Astrocyte of the spinal cord (primary cell): Measurements from ENCODE around the gene SOWAHC.

Source experiments
- DNase-seq: peaks from one replicate; pipeline ENCODE4 v3.0.0; 2011; ENCODE audit warnings: low read depth, low spot score
- H3K4me3 ChIP-seq: 2 replicates; pipeline ENCODE4 v1.5.1; 2011; ENCODE audit warnings: low read depth, mild to moderate bottlenecking, low read length, moderate library complexity
- in situ Hi-C: cut with HindIII; loops from 2 replicates; pipeline ENCODE4 v1.10.0; 2017; ENCODE audit warnings: low sequenced_read_pairs
- TF ChIP-seq, protein P1 (sequence below): IDR thresholded peaks from 2 replicates; pipeline ENCODE4 v1.5.1; 2012; ENCODE audit warnings: low read depth, mild to moderate bottlenecking, low read length, inconsistent platforms

SOWAHC gene

GRCh38 chr2:109654326-109655050 lies 40.3 kb downstream of the SOWAHC start:
- DNase-seq = no peak
- TF ChIP-seq, protein P1, sequence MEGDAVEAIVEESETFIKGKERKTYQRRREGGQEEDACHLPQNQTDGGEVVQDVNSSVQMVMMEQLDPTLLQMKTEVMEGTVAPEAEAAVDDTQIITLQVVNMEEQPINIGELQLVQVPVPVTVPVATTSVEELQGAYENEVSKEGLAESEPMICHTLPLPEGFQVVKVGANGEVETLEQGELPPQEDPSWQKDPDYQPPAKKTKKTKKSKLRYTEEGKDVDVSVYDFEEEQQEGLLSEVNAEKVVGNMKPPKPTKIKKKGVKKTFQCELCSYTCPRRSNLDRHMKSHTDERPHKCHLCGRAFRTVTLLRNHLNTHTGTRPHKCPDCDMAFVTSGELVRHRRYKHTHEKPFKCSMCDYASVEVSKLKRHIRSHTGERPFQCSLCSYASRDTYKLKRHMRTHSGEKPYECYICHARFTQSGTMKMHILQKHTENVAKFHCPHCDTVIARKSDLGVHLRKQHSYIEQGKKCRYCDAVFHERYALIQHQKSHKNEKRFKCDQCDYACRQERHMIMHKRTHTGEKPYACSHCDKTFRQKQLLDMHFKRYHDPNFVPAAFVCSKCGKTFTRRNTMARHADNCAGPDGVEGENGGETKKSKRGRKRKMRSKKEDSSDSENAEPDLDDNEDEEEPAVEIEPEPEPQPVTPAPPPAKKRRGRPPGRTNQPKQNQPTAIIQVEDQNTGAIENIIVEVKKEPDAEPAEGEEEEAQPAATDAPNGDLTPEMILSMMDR = no peak
- in situ Hi-C loops = no loop called here
- no peak overlapping the region for H3K4me3 ChIP-seq

GRCh38 chr2:109655287-109655686 lies 41.1 kb downstream of the SOWAHC start:
- TF ChIP-seq, protein P1 = no peak
- DNase-seq = no peak
- no peak overlapping the region for H3K4me3 ChIP-seq
- in situ Hi-C loops = no loop called here

GRCh38 chr2:109659396-109660045 lies 45.4 kb downstream of the SOWAHC start:
- H3K4me3 ChIP-seq = no peak overlapping the region
- in situ Hi-C loops = no loop called here
- TF ChIP-seq, protein P1 = no peak
- DNase-seq = no peak

DNA sequence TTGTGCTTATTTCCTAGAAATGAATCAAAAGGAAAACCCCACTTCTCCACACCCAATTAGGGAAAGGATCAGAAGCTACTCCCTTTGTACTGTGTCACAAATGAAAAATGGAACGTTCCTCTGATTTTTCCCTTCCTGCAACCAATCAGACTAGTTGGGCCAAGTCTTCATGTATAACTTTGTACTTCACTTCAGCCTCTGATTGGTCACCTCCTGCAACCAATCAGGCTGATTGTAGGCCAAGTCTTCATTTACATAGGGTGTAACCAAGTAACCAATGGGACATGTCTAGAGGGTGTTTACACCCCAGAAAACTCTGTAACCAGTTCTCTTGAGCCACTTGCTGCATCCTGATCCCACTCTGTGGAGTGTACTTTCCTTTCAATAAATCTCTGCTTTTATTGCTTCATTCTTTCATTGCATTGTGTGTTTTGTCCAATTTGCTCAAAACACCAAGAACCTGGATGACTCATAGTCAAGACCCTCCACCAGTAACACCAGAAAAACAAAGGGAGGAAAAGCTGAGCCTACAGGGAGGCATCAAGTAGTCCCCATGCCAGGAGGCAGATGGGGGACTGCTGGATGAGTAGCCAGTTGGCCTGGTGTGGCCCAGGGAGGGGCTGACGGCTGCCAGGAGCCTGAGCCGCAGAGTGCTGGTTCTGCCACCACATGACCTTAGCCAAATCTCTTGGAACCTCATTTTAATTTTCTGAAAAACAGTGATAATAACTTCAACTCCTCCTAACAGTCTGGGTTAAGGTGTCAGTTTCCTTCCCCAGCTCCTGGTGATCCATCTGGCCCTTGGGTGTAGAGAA lies 46.1 kb downstream of the SOWAHC start:
- in situ Hi-C loops = no loop called here
- no peak overlapping the region for H3K4me3 ChIP-seq
- DNase-seq = no peak
- TF ChIP-seq, protein P1 = no peak

GRCh38 chr2:109662889-109663288 lies 48.7 kb downstream of the SOWAHC start:
- in situ Hi-C loops = no loop called here
- TF ChIP-seq, protein P1 = peak; percentile 27
- DNase-seq = no peak
- H3K4me3 ChIP-seq = no peak overlapping the region

DNA sequence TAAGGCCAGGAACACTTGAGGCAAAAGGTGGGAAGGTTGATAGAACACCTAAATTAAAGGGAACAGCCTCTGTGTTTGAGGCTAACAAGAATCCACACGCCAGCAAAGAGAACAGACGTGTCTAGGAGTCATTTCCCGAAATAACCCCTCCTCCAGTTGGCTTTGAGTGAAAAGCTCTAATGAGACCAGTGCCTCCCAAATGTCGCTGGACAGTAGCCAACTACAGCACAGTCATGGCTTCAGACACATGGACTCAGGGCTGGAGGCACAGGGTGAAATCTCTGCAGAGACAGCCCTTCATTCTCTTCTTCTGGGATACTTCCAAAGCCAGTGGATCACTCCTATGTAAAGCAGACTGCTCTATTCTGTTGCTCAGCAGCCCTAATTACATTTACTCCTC lies 49.6 kb downstream of the SOWAHC start:
- DNase-seq = peak; percentile 69
- in situ Hi-C loops = no loop called here
- TF ChIP-seq, protein P1 = no peak
- H3K4me3 ChIP-seq = no peak overlapping the region
